PC-9 (cell line): ENCODE measurements around the gene SLC5A5.

Experiments used
- CTCF ChIP-seq: fragments of 200-600 bp; sonication (generic); conservative IDR thresholded peaks from 2 replicates; pipeline ENCODE4 v1.6.1; 2017; ENCODE audit warnings: mixed run types, antibody characterized with exemption, mild to moderate bottlenecking, moderate library complexity
- EZH2 ChIP-seq: fragments of 200-600 bp; sonication (generic); IDR thresholded peaks from 2 replicates; pipeline ENCODE4 v1.8.0; 2017; ENCODE audit warnings: antibody characterized with exemption, low read depth

GRCh38 chr19:17843292-17843827, 28.4 kb upstream of the SLC5A5 start:
- TF ChIP-seq CTCF (no peak), EZH2 (no peak)
